K562 (cell line): ENCODE results near the gene SAPCD1. TPM values are rescaled to one million over a fixed set of nuclear protein-coding genes. Genes with fewer than 3 reads are reported as not detected.

Experiments
- ATF3 ChIP-seq, 2 experiments: fragments of 450-650 bp in 1 of 2; sonication (generic) in 1 of 2; formaldehyde crosslinking in 1 of 2; IDR thresholded peaks in 1 of 2; conservative IDR thresholded peaks in 1 of 2; 2 replicates each; pipeline versions ENCODE4 v1.6.1 to v1.8.1; 2016 to 2023; ENCODE audit warnings: mild to moderate bottlenecking in 2 of 2, moderate library complexity in 2 of 2, inconsistent platforms in 1 of 2, missing genetic modification reagents in 1 of 2
- ATF6 ChIP-seq: sonication (generic); formaldehyde crosslinking; IDR thresholded peaks from 2 replicates; pipeline ENCODE4 v1.4.0; 2020; ENCODE audit warnings: mild to moderate bottlenecking, missing genetic modification reagents
- BMI1 ChIP-seq: fragments of 150-350 bp; IDR thresholded peaks from 2 replicates; pipeline ENCODE4 v1.6.1; 2014; ENCODE audit warnings: low read length
- CEBPG ChIP-seq, 3 experiments: fragments of 200-800 bp in 1 of 3; sonication (Bioruptor generic) in 1 of 3; sonication (generic) in 1 of 3; formaldehyde crosslinking in 1 of 3; IDR thresholded peaks in 2 of 3; conservative IDR thresholded peaks in 1 of 3; 2 replicates each; pipeline versions ENCODE4 v1.6.1 to v1.8.0; 2016 to 2022; ENCODE audit warnings: missing compliant biosample characterization in 2 of 3, missing genetic modification characterization in 2 of 3, mild to moderate bottlenecking in 1 of 3, missing genetic modification reagents in 1 of 3
- CREM ChIP-seq: IDR thresholded peaks from 2 replicates; pipeline ENCODE4 v1.6.1; 2014; ENCODE audit warnings: antibody characterized with exemption, low read depth
- MBD2 ChIP-seq: sonication (generic); IDR thresholded peaks from 2 replicates; pipeline ENCODE4 v1.6.1; 2016; ENCODE audit warnings: low read depth, borderline replicate concordance
- MED1 ChIP-seq: sonication (generic); formaldehyde crosslinking; IDR thresholded peaks from 2 replicates; pipeline ENCODE4 v1.8.1; 2023; ENCODE audit warnings: missing genetic modification reagents, borderline replicate concordance
- RBFOX2 ChIP-seq: fragments of 200-400 bp; formaldehyde crosslinking; IDR thresholded peaks from 2 replicates; pipeline ENCODE4 v1.6.1; 2017; ENCODE audit warnings: low read depth, mild to moderate bottlenecking, low read length, moderate library complexity
- TARDBP ChIP-seq: fragments of 450-650 bp; IDR thresholded peaks from 2 replicates; pipeline ENCODE4 v1.6.1; 2016
- TCFL5 ChIP-seq: fragments of 250-450 bp; sonication (Bioruptor Pico); conservative IDR thresholded peaks from 2 replicates; pipeline ENCODE4 v1.6.1; 2021; ENCODE audit warnings: mild to moderate bottlenecking, moderate library complexity, matching md5 sums
- TSHZ1 ChIP-seq: fragments of 250-450 bp; sonication (Bioruptor Pico); IDR thresholded peaks from 2 replicates; pipeline ENCODE4 v1.4.0; 2020; ENCODE audit warnings: mild to moderate bottlenecking, moderate library complexity
- ZKSCAN1 ChIP-seq: fragments of 150-350 bp; IDR thresholded peaks from 2 replicates; pipeline ENCODE4 v1.6.1; 2016; ENCODE audit warnings: low read depth, low read length
- ZNF143 ChIP-seq: sonication (generic); formaldehyde crosslinking; IDR thresholded peaks from 2 replicates; pipeline ENCODE4 v1.9.0; 2022; ENCODE audit warnings: mild to moderate bottlenecking, missing genetic modification reagents
- ZNF224 ChIP-seq: sonication (generic); formaldehyde crosslinking; IDR thresholded peaks from 2 replicates; pipeline ENCODE4 v1.8.0; 2022; ENCODE audit warnings: mild to moderate bottlenecking, missing genetic modification reagents
- ZNF277 ChIP-seq: fragments of 250-450 bp; sonication (Bioruptor Pico); IDR thresholded peaks from 2 replicates; pipeline ENCODE4 v1.8.0; 2022; ENCODE audit warnings: inconsistent platforms, mild to moderate bottlenecking, moderate library complexity, borderline replicate concordance
- ZZZ3 ChIP-seq: fragments of 450-650 bp; IDR thresholded peaks from 2 replicates; pipeline ENCODE4 v1.6.1; 2016; ENCODE audit warnings: antibody characterized with exemption, mild to moderate bottlenecking, moderate library complexity
- polyA plus RNA-seq, 8 experiments: library from polyadenylated mRNA; depleted of rRNA in 4 of 8; stranded (reverse) in 5 of 8; unstranded in 3 of 8; fragments of >200 nt; fragmentation: Nextera tagmentation in 2 of 8; fragmentation: Illumina TruSeq in 1 of 8; extraction: Ambion mirVana in 2 of 8; extraction: Trizol in 1 of 8; gene quantifications; 2 replicates each; pipeline versions ENCODE4 v1.2.1 to v1.2.3, GENCODE V29; 2011 to 2014; ENCODE audit warnings: inconsistent platforms in 1 of 8, missing spikeins in 1 of 8
- total RNA-seq, 7 experiments: library from RNA; depleted of rRNA in 6 of 7; stranded (reverse); fragments of >200 nt in 6 of 7; fragmentation: Illumina TruSeq in 2 of 7; extraction: Trizol in 2 of 7; gene quantifications; 2 replicates each; pipeline versions ENCODE4 v1.2.1 to v1.2.3, GENCODE V29; 2011 to 2021; ENCODE audit warnings: low replicate concordance in 1 of 7

The SAPCD1 gene
- total and polyA plus RNA-seq, 9 of the 15 experiments (the other 6 are each of a cell fraction or from before 2014, with no cell fraction given): 2.6 to 30.2 (median 7.4) TPM

- TF ChIP-seq CEBPG (CRISPR knock-in tag; IDR thresholded peaks at IDR 0.05): 0 out of 2 replicates have a peak, but pooled peaks have one; percentile 54
- no peak for TF ChIP-seq CEBPG (tag; conservative IDR thresholded peaks at IDR 0.05 in 1 of 2, IDR thresholded peaks at IDR 0.05 in 1 of 2)
- peak; percentile 20; the same call in 1 of the 2 replicates for TF ChIP-seq TSHZ1
- TF ChIP-seq TARDBP: no peak
- peak; percentile 93 for TF ChIP-seq RBFOX2
- no peak for TF ChIP-seq ATF3 (IDR thresholded peaks at IDR 0.05)
- peak; percentile 52; the same call in 1 of the 2 replicates for TF ChIP-seq ATF3 (CRISPR knock-in tag; conservative IDR thresholded peaks at IDR 0.05)
- TF ChIP-seq MED1 (CRISPR knock-in tag): no peak
- 0 out of 2 replicates have a peak, but pooled peaks have one; percentile 9 for TF ChIP-seq BMI1
- TF ChIP-seq ZNF277 (CRISPR knock-in tag): no peak
- TF ChIP-seq CREM: no peak
- TF ChIP-seq ZNF224: 0 out of 2 replicates have a peak, but pooled peaks have one; percentile 48
- TF ChIP-seq ZZZ3: no peak
- TF ChIP-seq ZKSCAN1: peak; percentile 46; the same call in 1 of the 2 replicates
- TF ChIP-seq ATF6 (CRISPR knock-in tag): 0 out of 2 replicates have a peak, but pooled peaks have one; percentile 10
- TF ChIP-seq ZNF143: no peak
- peak; percentile 59 for TF ChIP-seq TCFL5
- no peak for TF ChIP-seq MBD2
Observed at GRCh38 chr6:31729979-31730630, 32.4 kb upstream of the SAPCD1 start (continued).
